HG03064 (cell line): ENCODE results near the gene EHMT2.
"Not testable (repeated sequence)": the region's sequence is repeated elsewhere in the genome, so short reads cannot be mapped to it uniquely, and the experiment has no call there.

ENCODE experiments used
- ATAC-seq: cut with Tn5 transposase; IDR thresholded peaks from one replicate; pipeline ENCODE4 v1.9.1; 2021; ENCODE audit warnings: low read depth; ENCODE audit not compliant: unreplicated experiment

Gene EHMT2

GRCh38 chr6:31915756-31916155, 18.3 kb upstream of the EHMT2 start:
- no peak for ATAC-seq

GRCh38 chr6:31915351-31915750, 17.9 kb upstream of the EHMT2 start:
- ATAC-seq: no peak

DNA sequence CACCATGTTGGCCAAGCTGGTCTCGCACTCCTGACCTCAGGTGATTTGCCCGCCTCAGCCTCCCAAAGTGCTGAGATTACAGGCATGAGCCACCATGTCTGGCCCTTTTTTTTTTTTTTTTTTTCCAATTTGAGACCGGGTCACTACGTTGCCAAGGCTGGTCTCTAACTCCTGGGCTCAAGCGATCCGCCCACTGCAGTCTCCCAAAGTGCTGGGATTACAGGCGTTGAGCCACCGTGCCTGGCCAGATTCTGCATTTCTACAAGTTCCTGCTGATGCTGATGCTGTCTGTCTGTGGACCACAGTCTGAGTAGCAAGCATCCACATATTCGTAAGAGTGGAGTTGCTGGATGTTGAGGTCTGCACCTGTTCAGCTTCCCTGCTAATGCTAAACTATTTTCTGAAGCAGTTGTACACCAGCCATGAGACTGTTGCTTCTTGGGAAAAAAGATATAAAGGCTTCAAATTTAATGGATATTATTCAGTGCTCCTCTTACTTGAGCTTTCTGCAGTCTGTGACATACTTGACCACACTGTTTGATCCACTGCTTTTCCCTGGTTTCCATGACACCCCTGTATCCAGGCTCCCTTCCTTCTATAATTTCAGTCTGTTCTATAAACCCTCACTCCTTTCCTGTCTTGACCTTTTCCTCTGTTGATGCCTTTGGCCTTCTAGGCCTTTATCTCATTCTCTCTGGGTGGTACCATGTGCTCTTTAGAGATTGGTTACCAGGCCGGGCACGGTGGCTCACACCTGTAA, 14.5 kb upstream of the EHMT2 start:
- ATAC-seq: no peak

DNA sequence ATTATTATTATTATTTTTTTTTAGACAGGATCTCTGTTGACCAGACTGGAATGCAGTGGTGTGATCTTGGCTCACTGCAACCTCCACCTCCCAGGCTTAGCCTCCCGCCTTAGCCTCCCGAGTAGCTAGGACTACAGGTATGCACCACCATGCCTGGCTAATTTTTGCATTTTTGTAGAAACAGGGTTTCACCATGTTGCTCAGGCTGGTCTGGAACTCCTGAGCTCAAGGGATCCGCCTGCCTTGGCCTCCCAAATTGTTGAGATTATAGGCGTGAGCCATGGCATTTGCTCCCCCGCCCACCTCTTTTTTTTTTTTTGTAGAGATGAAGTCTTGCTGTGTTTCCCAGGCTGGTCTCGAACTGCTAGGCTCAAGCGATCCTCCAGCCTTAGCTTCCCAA, 11.8 kb upstream of the EHMT2 start:
- not testable (repeated sequence) for ATAC-seq

- no peak for ATAC-seq
Observed at GRCh38 chr6:31908791-31909190, 11.3 kb upstream of the EHMT2 start.

- ATAC-seq: not testable (repeated sequence)
Observed at GRCh38 chr6:31908255-31908654, 10.8 kb upstream of the EHMT2 start.

DNA sequence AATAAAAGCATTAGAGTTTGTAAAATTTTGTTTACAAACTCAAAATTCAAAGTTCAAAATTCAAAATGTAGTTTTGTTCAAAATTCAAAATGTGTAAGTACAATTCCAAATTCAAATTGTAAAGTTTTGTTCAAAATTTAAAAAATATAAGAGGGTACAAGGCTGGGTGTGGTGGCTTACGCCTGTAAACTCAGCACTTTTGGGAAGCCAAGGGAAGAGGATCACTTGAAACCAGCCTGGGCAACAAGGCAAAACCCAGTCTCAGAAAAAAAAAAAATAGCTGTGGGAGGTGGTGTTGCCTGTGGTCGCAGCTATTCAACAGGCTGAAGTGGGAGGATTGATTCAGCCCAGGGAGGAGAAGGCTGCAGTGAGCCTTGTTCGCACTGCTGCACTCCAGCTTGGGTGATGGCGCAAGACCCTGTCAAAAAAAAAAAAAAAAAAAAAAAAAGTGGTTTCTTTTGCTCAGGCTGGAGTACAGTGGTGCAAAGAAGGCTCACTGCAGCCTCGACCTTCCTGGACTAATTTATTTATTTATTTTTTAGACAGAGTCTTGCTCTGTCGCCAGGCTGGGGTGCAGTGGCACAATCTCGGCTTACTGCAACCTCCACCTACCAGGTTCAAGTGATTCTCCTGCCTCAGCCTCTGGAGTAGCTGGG, 9.8 kb upstream of the EHMT2 start:
- ATAC-seq: no peak

GRCh38 chr6:31906727-31907126, 9.2 kb upstream of the EHMT2 start:
- ATAC-seq: not testable (repeated sequence)

- ATAC-seq: no peak
Observed at GRCh38 chr6:31906122-31906521, 8.6 kb upstream of the EHMT2 start.

DNA sequence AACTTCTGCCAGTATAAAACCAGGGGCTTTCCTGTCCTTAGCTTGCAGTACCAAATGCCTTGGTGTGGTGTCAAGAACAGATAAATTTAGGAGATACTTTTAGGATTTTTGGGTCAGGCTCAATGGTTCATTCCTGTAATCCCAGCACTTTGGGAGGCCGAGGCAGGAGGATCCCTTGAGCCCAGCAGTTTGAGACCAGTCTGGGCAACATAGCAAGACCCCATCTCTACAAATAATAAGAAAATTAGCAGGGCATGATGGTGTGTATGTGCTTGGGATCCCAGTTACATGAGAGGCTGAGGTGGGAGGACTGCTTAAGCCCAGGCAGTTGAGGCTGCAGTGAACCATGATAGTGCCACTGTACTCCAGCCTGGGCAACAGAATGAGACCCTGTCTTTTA, 7.5 kb upstream of the EHMT2 start:
- ATAC-seq: no peak

- no peak for ATAC-seq
Observed at GRCh38 chr6:31903957-31904356, 6.5 kb upstream of the EHMT2 start.

DNA sequence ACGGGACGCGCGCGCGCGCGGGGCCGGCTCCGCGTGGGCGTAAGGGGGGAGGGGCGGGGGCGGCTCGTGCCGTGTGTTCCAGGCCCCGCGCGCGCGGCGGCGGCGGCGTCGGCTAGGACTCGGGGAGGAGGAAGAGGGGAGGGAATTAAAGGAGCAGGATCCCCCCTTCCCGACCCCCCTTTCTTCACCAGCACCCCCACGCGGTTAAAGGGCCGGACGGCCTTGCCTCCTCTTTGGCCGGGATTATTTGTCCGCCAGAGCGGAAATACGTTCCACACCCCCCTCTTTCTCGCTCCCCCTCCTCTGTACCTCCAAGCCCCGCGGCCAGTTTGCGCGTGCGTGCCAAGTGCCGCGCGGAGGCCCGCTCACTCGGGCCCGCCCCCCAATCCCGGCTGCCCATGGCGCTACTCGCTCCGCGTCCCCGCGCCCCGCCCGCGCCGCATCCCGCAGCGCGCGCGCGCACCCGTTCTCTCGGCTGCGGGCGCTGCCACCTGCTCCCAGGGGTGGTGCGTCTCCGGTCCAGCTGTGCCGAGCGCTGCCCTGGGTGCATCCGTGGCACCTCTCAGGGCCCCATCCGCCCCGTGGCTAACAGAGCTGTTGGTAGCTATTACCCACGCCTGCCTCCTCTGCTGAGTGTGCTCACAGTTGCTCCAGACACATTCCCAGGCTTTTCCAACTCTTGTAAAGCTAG, 4.6 kb upstream of the EHMT2 start, which contains the start of gene ZBTB12:
Gene ZBTB12 (minus strand): TSS at position 134 of the 691 bp plus-strand sequence. CDS start 781 bp downstream, outside the sequence.
- ATAC-seq: no peak

DNA sequence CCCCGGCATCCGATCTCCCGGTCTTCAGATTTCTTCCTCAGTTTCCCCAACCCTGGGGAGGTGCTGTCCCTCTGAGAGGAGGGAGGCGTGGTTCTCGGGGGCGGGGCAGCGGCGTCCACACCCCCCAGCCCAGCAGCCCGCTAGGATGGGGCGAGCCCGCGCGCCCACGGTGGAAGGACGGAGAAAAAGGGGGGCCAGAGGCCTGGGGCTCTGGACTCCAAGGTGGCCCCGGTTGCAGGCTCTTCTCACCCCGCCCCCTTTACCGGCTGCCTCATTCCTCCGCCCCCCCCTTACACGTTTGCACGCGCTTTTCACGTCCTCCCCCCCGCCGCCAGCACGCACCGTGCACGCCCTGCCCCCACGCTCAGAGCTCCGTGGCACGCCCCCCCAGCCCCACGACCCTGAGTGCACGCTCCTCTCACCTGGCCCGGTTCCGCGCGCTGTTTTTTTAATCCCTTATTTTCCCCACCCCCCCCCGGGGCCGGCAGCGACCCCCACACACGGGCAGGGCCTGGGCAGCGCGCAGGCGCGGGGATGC, 4.0 kb upstream of the EHMT2 start:
- no peak for ATAC-seq

DNA sequence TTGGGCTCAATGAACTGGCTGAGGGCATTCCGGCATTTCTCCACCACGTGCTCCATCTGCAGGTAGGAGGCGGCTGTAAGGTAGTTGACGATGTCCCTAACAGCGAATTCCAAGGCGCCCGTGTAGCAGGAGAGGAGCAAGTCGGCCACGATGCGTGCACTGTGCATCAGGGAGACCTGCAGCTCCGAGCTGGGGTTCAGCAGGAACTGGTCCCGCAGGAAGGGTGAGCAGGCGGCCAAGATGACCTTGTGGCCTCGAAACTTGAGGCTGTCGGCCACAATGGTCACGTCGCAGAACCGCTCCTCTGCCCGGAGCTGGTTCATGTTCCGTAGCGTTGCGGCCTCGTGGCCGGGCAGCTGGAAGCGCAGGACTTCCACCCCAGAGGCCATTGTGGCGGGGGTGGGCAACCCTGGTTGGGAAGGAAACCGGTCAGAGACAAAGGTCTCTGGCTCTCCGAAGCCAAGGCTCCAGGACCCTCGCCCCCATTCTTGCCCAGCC, 3.5 kb upstream of the EHMT2 start:
- no peak for ATAC-seq

DNA sequence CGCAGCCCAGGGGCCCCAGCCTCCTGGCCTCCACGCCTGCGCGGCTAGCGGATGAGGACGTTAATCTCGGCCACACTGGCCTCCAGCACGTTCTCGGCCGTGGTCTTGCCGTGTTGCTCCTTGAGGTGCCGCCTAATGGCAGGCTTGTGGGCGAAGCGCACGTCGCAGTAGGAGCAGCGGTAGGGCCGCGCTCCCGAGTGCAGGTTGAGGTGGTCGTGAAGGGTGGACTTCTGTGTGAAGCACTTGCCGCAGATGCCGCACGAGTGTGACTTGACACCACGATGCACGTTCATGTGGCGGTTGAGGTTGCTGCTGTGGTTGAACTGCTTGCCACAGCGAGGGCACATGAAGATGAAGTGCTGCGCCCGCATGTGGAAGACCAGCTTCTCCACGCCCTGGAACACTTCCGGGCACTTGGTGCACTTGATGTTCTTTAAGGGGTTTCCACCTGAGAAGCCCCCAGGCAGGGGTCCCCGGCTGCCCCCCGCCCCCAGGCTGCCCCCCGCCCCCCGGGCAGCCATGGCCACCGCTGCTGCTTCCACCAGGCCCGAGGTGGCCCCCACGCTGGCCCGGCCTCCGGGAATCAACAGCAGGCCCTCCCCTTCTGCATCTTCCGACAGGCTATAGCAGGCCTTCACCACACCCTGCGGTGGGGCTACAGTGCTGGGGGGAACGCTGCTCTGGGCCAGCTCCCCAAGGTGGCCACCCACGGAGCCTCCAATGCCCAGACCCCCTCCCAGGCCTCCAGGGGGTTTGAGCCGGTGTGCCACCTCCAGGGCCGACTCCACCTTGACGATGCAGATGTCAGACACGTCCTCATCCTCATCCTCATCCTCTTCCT, 2.6 kb upstream of the EHMT2 start:
- no peak for ATAC-seq

- ATAC-seq: no peak
Observed at GRCh38 chr6:31899215-31899614, 1.7 kb upstream of the EHMT2 start.

GRCh38 chr6:31898383-31899011, 999 bp upstream of the EHMT2 start:
- no peak for ATAC-seq

- no peak for ATAC-seq
Observed at GRCh38 chr6:31896856-31897611, 464 bp downstream of the EHMT2 start.

DNA sequence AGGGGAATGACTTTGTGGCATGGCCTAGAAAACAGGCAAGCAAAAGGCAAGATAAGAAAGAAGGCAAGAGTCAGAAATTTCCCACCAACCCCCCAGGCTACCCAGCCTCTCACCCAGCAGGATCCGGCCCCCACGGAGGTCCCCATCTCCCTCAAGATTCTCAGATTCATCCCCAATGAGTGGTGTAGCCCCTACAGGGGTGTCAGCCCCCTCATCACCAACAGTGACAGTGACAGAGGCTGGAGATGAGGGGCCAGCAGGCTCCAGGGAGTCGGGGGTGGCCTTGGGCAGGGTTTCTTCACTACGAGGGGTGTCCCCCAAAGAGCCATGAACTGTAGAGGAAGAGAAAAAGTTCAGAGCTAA, 1.0 kb downstream of the EHMT2 start:
- ATAC-seq: no peak
